G401.6 (cell line): Measurements from ENCODE around the gene CNPY3.
A peak's percentile ranks its signal among the peaks of the same experiment; 100 is the strongest.
"Not testable (repeated sequence)": the region's sequence is repeated elsewhere in the genome, so short reads cannot be mapped to it uniquely, and the experiment has no call there.

Source experiments
- FAIRE-seq: peaks from 2 replicates; lab custom pipeline; 2012; peaks lifted over from hg19 to GRCh38; lab: Jason Lieb, UNC

Gene CNPY3

DNA sequence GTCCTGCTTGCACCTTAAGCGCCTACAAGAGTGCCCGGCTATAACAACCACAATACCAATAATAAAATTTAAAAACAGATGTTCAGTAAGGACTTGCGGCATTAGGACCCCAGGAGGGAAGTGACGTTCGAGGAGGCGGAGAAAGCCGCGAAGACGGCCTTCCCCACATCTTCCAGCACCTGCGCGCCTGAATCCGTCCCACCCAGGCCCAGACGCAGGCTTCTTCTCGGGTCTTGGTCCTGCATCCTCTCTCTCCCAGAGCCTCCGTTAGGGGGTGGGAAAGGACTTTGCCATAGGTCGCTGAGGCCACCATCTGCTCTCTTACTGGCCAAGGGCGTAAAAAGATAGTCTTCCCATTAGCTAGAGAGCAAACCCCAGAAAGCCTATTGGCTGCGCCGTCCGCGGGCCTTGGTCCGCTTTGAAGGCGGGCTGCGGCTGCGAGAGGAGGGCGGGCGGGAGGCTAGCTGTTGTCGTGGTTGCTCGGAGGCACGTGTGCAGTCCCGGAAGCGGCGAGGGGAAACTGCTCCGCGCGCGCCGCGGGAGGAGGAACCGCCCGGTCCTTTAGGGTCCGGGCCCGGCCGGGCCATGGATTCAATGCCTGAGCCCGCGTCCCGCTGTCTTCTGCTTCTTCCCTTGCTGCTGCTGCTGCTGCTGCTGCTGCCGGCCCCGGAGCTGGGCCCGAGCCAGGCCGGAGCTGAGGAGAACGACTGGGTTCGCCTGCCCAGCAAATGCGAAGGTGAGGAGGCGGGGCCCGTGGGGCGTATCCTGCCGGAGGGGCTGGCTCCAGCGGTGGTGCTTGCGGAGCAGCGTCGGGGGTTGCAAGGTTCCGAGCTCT lies at the start of gene CNPY3:
Gene CNPY3, plus strand, starts transcription at position 495 of the 835 bp plus-strand sequence. Its CDS starts 91 bp downstream, at position 586.
- FAIRE-seq: peak; percentile 98

DNA sequence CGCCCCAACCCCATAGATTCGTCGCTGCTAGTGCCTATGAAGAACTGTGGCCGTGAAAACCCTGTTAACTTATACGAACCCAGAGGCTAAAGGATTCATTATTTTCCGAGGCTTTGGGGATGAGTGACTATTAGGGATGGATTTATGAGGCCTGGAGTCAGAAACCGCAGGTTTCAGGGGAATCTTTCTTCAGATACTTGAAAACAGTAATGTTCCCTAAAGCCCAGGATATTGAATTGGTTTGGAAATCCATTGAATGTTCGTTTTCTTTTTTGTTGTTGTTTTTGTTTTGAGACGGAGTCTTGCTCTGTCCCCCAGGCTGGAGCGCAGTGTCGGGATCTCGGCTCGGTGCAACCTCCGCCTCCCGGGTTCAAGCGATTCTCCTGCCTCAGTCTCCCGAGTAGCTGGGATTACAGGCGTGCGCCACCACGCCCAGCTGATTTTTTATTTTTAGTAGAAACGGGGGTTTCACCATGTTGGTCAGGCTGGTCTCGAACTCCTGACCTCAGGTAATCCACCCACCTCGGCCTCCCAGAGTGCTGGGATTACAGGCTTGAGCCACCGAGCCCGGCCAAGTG lies 49.0 kb upstream of the CNPY3 start:
- not testable (repeated sequence) for FAIRE-seq

DNA sequence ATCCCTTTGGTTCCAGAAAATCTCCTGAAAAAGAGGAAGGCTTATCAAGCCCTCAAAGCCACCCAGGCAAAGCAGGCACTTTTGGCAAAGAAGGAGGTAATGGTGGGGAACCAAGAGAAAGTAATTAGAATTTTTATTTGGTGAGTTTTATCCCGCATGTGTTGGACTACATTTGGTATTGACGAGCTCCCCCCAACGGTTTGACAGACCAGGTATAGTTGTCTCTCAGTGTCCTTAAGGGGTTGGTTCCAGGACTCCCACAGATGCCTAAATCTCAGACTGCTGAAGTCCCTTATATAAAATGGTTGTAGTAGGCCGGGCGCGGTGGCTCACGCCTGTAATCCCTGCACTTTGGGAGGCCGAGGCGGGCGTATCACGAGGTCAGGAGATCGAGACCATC lies 48.4 kb upstream of the CNPY3 start:
- FAIRE-seq: not testable (repeated sequence)

DNA sequence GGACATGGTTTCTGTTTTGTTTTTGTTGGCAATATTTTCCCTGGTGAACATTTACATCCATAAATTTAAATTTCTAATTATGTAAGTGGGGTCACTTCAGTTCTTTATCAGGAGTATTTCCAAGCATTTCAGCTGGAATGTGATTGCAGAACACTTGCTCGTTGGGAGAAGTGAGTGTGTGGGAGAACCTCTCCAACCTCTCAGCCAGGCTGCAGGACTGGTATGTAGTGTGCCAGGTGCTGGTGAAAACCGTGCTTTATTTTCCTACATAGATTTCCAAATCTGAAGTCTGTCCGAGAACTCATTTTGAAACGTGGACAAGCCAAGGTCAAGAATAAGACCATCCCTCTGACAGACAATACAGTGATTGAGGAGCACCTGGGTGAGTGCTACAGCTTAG lies 43.6 kb upstream of the CNPY3 start:
- no peak for FAIRE-seq

DNA sequence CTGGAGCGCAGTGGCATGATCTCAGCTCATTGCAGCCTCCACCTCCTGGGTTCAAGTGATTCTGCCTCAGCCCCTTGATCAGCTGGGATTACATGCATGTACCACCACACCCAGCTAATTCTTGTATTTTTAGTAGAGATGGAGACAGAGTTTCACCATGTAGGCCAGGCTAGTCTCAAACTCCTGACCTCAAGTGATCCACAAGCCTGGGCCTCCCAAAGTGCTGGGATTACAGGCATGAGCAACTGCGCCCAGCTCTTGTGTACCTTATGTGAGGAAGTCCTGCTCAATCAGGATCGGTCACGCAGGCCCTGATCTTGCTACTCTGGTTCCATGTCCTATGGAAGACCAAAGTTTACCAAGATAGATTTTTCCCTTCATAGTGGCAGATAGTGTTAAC lies 41.1 kb upstream of the CNPY3 start:
- FAIRE-seq: not testable (repeated sequence)

DNA sequence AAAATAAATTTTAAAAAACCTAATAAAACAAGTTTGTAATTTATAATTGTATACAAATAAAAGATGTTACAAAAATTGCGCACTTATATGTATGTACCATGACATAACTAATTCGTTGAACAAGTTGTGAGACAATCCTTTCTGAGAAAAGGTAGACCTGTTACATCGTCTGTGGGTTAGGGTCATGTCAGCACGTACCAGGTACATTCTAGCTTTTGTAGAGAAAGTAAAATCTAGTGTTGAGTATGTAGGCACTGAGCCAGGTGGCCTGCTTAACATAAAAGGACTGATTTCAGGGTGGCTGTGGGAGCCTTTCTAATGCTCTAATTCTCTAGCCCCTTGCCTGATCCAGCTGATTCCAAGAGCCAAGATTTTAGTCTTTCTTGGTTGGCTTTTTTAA lies 39.5 kb upstream of the CNPY3 start:
- no peak for FAIRE-seq

DNA sequence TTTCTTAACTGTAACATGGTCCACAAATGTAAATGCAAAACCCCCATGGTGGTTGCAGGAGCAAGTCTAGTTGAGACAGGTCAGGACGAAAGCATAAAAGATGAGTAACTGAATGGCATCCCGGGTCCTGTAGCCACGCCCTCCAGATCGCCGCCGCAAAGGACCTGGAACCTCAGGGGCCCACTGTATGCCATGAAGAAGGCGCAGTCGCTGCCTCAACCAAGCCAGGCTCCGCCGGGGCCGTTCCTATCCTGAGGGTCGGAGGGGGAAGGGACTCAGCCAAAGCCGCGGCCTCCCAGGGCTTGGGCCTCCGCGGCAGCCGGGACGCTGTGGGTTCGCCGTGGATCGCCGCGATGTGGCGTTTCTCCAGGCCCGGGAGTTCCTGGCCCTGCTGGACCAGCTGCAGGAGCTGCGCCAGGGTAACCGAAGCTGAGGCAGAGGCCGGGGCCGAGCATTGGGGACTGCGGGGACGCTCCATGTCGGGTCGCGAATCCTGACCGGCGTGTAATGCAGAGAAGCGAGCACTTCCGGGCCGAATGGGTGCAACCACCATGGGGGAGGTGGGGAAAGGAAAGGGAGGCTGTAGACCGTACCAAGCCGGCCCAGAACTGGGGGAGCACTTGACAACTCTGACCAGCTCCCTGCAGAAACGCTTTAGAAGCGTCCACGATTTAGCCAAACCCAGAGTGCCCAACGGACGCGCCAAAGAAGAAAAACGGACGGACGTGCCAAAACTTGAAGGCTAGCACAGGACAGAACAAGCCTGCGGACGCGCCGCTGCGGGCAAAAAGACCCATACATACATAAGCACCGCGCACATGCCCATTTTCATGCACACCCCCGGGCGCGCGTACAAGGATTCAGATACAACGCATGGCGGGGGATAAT lies 38.7 kb upstream of the CNPY3 start:
- FAIRE-seq: peak; percentile 25

DNA sequence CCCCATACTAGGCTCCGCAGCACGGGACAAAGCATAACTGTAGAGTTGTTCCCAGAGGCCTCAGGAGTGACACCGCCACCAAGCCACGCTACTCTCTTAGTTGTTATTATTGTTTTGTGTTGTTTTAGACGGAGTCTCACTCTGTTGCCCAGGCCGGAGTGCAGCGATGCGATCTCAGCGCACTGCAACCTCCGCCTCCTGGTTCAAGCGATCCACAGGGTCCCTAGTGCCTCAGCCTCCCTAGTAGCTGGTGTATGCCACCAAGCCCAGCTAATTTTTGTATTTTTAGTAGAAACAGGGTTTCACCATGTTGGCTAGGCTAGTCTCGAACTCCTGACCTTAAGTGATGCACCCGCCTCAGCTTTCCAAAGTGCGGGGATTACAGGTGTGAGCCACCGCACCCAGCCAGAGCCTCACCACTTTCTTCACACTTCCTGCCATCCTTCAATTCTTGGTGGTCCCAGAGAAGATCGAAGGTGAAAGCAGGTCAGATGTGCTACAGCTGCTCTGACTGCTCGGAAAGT lies 38.0 kb upstream of the CNPY3 start:
- FAIRE-seq: no peak

DNA sequence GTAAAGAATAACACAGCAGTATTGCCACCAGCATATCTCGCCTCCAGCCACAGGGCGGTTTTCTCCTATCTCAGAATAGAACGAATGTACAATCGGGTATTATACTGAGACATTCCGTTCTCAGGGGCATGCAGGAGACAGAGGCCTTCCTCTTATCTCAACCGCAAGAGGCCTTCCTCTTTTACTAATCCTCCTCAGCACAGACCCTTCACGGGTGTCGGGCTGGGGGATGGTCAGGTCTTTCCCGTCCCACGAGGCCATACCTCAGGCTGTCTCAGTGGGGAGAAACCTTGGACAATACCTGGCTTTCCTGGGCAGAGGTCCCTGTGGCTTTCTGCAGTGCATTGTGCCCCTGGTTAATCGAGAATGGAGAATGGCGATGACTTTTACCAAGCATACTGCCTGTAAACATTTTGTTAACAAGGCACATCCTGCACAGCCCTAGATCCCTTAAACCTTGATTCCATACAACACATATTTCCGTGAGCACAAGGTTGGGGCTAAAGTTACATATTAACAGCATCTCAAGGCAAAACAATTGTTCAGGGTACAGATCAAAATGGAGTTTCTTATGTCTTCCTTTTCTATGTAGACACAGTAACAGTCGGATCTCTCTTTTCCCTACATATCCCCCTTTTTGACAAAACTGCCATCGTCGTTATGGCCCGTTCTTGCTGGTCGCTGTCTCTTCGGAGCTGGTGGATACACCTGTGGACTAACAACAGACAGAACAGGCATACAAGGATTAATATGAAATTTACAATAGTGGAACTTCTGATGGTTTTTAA lies 35.0 kb upstream of the CNPY3 start:
- FAIRE-seq: not testable (repeated sequence)

DNA sequence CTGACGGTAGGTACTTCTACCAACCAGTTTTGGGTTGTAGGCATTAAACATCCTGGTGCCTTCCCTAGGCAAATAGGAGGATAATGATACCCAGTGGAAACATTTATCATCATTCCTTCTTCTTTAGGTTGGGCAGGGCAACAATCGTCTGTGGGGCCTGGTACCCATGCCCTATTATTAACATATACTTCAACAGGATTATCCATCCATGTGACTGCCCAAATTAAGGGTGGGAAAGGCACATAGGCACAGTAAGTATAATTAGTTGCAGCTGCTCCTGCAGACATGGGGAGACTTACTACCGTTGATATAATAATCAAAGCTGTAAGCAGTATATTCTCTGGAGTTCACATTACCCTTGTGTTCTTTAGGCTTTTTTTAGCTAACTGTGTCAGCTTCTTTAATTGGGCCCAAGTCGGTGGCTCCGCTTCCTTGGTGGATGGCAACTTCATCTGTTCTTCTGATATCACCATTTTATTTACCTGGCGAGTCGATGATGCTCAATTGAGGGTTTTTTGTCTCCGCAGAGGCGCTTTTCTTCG lies 33.0 kb upstream of the CNPY3 start:
- no peak for FAIRE-seq

DNA sequence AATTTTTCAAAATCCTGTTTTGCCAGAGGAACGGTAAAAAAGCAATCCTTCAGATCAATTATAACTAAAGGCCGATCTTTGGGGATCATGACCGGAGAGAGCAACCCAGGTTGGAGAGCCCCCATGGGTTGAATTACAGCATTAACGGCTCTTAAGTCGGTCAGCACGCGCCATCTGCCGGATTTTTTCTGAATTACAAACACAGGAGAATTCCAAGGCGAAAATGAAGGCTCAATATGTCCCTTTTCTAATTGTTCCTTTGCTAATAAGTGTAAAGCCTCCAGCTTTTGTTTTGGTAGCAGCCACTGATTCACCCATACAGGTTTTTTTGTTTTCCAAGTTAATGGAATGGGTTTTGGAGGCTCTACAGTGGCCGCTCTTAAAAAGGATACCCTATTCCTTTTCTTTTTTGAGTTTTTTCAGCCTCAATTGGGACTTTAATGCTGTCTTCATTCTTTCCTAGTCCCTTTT lies 30.4 kb upstream of the CNPY3 start:
- FAIRE-seq: peak; percentile 93

DNA sequence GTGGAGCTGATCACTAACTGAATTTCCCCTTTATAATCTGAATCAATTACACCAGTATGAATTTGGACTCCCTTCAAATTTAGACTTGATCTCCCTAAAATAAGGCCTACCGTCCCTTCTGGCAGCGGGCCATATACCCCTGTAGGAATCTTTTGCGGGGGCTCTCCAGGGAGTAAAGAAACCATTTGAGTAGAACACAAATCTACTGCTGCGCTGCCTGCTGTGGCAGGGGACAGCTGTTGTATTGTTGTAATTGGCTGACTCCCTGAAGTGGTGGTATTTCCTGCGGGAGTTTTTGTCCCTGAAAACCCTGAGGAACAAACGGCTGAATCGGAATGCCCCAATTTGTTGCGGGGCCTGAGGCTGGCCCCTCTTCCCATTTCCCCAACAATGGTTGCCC lies 29.4 kb upstream of the CNPY3 start:
- FAIRE-seq: no peak

DNA sequence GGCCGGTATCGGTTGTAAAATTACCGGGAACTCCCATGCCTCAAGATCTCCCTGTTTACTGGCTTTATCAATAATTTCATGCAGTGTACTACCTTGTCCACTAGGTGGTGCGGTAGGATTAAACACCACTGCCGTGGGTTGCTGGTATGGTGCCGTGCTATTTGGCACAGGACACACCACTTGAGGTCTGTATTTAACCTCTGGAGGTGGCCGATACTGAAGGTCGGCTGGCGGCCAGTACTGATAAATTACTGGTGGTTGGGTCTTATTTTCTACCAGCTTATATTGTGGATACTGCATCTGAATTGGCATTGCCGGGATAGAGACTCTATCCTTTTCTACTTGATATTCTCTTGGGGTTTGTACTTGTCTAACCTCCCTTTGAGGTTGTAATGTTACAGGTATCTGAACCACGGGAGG lies 27.7 kb upstream of the CNPY3 start:
- FAIRE-seq: peak; percentile 73

DNA sequence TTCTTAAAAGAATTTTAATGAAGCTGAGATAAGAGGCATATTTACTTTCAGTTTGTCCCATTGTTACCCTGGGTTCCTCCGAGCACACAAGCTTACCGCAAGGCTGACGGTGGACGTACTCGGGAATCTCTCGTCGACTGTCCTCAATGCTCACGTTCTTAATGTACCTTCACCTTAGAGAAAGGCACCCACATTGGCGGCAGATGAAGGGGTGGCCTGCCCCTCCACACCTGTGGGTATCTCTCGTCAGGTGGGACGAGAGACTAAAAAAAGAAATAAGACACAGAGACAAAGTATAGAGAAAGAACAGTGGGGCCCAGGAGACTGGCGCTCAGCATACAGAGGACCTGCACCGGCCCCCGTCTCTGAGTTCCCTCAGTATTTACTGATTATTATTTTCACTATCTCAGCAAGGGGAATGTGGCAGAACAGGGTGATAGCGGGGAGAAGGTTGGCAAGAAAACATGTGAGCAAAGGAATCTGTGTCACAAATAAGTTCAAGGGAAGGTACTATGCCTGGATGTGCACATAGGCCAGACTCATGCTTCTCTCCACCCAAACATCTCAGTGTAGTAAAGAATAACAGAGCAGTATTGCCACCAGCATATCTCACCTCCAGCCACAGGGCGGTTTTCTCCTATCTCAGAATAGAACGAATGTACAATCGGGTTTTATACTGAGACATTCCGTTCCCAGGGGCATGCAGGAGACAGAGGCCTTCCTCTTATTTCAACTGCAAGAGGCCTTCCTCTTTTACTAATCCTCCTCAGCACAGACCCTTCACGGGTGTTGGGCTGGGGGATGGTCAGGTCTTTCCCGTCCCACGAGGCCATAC lies 26.6 kb upstream of the CNPY3 start:
- not testable (repeated sequence) for FAIRE-seq

DNA sequence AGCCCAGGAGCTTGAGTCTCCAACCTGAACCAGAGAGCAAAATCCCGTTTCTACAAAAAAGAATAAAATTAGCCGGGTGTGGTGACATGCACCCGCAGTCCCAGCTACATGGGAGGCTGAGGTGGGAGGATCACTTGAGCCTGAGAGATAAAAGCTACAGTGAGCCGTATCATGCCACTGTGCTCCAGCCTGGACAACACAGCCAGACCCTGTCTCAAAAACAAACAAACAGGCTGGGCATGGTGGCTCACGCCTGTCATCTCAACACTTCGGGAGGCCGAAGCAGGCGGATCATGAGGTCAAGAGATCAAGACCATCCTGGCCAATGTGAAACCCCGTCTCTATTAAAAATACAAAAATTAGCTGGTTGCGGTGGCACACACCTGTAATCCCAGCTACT lies 24.8 kb upstream of the CNPY3 start:
- no peak for FAIRE-seq

DNA sequence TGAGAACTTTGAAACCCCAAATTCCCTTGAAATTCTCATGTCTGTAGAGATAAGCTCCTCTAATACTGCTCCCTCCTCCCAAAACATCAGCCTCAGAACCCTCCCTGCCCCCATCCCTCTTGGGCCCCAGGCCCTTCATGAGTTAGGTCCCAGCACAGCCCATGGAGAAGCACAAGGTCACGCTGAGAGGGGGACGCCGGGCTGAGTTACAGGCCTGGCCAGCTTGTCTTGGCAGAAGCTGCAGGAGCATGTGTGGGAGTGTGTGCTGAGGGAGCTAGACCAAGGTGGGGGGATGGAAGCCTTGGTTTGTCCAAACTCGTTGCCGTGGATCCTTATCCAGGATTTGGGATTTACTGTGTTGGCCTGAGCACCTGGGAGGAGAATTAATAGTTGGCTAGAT lies 21.9 kb upstream of the CNPY3 start:
- no peak for FAIRE-seq

DNA sequence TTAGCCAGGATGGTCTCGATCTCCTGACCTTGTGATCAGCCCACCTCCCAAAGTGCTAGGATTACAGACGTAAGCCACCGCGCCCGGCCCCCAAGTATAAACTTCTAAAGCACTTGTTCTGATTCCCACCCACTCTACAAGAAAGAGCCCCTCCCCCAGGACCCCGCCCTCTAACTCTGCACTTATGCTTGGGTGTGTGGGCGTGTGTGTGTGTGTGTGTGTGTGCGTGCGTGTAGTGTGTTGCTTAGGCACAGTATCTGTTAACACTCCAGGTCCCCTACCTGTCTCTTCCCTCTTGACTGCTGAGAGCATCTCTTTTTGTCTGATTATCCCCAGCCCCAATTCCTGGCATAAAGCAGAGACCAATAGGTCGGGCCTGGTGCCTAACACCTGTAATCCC lies 19.4 kb upstream of the CNPY3 start:
- no peak for FAIRE-seq

DNA sequence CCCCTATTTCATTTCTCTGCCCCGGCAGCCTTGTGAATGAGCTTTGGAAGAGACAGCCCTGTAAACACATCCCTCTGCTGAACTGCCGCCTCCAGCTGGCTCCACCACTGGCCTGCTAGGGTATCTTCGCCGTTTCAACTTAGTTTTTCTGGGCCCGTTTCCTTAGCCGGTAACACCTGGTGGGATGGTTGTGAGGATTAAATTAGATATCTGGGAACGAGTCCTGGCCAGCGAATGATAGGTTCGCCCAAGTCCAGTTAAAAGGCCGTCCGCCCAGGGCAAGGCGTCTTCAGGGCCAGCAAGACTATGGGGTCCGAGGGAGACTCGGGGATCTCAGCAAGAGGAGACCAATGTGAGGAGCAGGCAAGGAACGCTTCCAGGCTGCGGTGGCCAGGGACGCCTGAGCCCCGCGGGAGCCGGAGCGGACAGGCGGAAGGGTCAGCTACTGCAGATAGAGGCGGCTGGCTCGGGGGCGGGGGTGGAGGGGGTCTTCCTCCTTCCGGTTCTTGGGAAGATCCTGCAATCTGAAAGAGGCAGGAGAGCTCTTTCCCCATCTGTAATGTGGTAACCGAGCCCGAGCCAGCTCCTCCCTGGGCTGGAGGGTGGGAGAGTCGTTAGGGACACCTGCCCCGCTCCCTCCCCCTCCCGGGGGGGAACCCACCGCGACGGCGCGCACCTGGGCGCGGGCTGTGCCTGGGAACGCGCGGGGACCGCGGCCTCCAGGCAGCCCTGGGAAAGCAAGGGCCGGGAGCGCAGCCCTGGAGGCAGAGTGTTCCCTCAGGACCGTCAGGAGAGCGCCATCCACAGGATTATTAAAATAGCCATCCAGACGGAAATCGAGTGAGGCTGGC lies 17.9 kb upstream of the CNPY3 start:
- no peak for FAIRE-seq

DNA sequence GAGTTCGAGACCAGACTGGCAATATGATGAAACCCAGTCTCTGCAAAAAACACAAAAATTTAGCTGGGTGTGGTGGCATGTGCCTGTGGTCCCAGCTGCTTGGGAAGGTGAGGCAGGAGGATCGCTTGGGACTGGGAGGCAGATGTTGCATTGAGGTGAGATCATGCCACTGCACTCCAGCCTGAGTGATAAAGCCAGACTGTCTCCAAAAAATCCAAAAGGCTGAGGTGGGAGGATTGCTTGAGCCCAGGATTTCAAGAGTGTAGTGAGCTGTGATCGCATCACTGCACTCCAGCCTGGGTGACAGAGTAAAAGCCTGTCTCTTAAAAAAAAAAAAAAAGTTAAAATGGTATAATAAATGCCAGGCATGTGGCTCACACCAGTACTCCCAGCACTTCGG lies 14.7 kb upstream of the CNPY3 start:
- no peak for FAIRE-seq

DNA sequence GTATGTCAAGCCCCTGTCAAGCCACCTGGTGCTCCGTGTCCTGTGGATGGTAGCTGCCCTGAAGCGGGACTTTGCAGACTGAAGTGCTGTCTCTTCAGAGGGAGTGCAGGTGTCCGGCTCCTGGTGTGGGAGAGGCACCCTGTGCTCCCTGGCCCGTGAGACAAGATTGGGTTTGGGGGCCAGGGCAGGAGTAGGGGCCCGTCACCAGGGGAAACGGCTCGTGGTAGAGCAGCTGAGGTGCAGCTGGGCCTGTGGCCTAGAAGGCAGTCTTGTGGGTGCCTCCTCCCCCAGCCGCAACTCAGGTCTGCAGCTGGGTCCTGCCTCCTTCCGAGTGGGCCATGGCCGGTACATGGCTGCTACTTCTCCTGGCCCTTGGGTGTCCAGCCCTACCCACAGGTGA lies 13.5 kb upstream of the CNPY3 start, which contains the start of gene PTCRA:
Gene PTCRA, plus strand, starts transcription at position 322 of the 400 bp plus-strand sequence. Its CDS starts 17 bp downstream, at position 339.
- FAIRE-seq: no peak
